ENCODE results near the gene GRK4.

GRCh38 chr4:3062471-3062870 is 99.1 kb downstream of the GRK4 start:
- TF ChIP-seq CTCF (IDR thresholded peaks at IDR 0.05) (no peak), SIN3A (IDR thresholded peaks at IDR 0.05; ENCODE audit: borderline replicate concordance, insufficient read depth, low read depth, low read length) (no peak), POLR2AphosphoS5 (IDR thresholded peaks at IDR 0.05; ENCODE audit: low read depth, low read length) (no peak), TCF7L2 (IDR thresholded peaks at IDR 0.05; ENCODE audit: low read depth, low read length) (no peak)
- TF ChIP-seq, protein P1, sequence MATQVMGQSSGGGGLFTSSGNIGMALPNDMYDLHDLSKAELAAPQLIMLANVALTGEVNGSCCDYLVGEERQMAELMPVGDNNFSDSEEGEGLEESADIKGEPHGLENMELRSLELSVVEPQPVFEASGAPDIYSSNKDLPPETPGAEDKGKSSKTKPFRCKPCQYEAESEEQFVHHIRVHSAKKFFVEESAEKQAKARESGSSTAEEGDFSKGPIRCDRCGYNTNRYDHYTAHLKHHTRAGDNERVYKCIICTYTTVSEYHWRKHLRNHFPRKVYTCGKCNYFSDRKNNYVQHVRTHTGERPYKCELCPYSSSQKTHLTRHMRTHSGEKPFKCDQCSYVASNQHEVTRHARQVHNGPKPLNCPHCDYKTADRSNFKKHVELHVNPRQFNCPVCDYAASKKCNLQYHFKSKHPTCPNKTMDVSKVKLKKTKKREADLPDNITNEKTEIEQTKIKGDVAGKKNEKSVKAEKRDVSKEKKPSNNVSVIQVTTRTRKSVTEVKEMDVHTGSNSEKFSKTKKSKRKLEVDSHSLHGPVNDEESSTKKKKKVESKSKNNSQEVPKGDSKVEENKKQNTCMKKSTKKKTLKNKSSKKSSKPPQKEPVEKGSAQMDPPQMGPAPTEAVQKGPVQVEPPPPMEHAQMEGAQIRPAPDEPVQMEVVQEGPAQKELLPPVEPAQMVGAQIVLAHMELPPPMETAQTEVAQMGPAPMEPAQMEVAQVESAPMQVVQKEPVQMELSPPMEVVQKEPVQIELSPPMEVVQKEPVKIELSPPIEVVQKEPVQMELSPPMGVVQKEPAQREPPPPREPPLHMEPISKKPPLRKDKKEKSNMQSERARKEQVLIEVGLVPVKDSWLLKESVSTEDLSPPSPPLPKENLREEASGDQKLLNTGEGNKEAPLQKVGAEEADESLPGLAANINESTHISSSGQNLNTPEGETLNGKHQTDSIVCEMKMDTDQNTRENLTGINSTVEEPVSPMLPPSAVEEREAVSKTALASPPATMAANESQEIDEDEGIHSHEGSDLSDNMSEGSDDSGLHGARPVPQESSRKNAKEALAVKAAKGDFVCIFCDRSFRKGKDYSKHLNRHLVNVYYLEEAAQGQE (IDR thresholded peaks at IDR 0.05; ENCODE audit: insufficient read depth in 1 of 2, low read depth in 2 of 2, low read length in 1 of 2), result no peak
